Cardiac fibroblast (primary cell): ENCODE data around the gene SCN5A.
A peak's percentile ranks its signal among the peaks of the same experiment; 100 is the strongest.

Source experiments
- DNase-seq, 2 donors: peaks; one replicate each; pipeline versions ENCODE4 v3.0.0 to v3.0.0-alpha.2; 2010; ENCODE audit warnings: low read depth in 2 of 2
- H3K4me3 ChIP-seq, 2 donors: replicated peaks in 1 of 2; 1 replicate in 1 of 2; 2 replicates in 1 of 2; pipeline ENCODE4 v1.5.1; 2011; ENCODE audit warnings: low read depth in 2 of 2, low read length in 2 of 2, mild to moderate bottlenecking in 2 of 2, moderate library complexity in 1 of 2
- CTCF ChIP-seq: IDR thresholded peaks from one replicate; pipeline ENCODE4 v1.5.1; 2011; ENCODE audit warnings: low read depth, mild to moderate bottlenecking, low read length, inconsistent platforms

SCN5A gene

GRCh38 chr3:38582316-38582715 is 67.2 kb downstream of the SCN5A start:
- H3K4me3 ChIP-seq, result no peak overlapping the region
- no peak for DNase-seq
- TF ChIP-seq CTCF, result no peak

- H3K4me3 ChIP-seq, result no peak overlapping the region
- no peak for DNase-seq
- TF ChIP-seq CTCF, result no peak
These were observed 67.7 kb downstream of the SCN5A start for GRCh38 chr3:38581774-38582173.

- DNase-seq, result no peak
- H3K4me3 ChIP-seq, result no peak overlapping the region
- TF ChIP-seq CTCF, result no peak
These were observed 68.8 kb downstream of the SCN5A start for GRCh38 chr3:38580450-38581382.

- no peak for TF ChIP-seq CTCF
- DNase-seq, result peak in 1 of 2 donors; percentile 4
- no peak overlapping the region for H3K4me3 ChIP-seq
These were observed 69.7 kb downstream of the SCN5A start for GRCh38 chr3:38579551-38580449.

GRCh38 chr3:38579141-38579540 is 70.3 kb downstream of the SCN5A start:
- peak; percentile 11 for TF ChIP-seq CTCF
- no peak overlapping the region for H3K4me3 ChIP-seq
- DNase-seq, result peak; percentile 13 to 21

- DNase-seq, result no peak
These were observed 70.9 kb downstream of the SCN5A start for GRCh38 chr3:38578551-38578950.

More at GRCh38 chr3:38578551-38578950, 70.9 kb downstream of the SCN5A start:
- TF ChIP-seq CTCF, result no peak
- H3K4me3 ChIP-seq, result no peak overlapping the region
